HL-60/S4 (cell line): Measurements from ENCODE around the gene NBR1.
"Not testable (repeated sequence)": the region's sequence is repeated elsewhere in the genome, so short reads cannot be mapped to it uniquely, and the experiment has no call there.

ENCODE experiments used
- in situ Hi-C: fragments of 300-500 bp; cut with MboI; formaldehyde crosslinking; loops from 2 replicates; pipeline ENCODE4 v1.14.3; 2022; ENCODE audit warnings: low sequenced_read_pairs

The NBR1 gene

GRCh38 chr17:43211480-43212402, 40.7 kb downstream of the NBR1 start, which contains the start of gene TMEM106A:
TSS of gene TMEM106A (plus strand) at chr17:43211875. CDS start at chr17:43213042, 1,167 bp downstream.
- in situ Hi-C loops: loop anchor here (25.0 kb wide), 1 partner anchor 101 kb away; no protein-coding TSS in a partner anchor

- in situ Hi-C loops: loop anchor here (25.0 kb wide), 1 partner anchor 99 kb away; no protein-coding TSS in a partner anchor
Observed at GRCh38 chr17:43212641-43213490, 41.9 kb downstream of the NBR1 start.

- in situ Hi-C loops: loop anchor here (25.0 kb wide), 1 partner anchor 99 kb away; no protein-coding TSS in a partner anchor
Observed at GRCh38 chr17:43213545-43213944, 42.5 kb downstream of the NBR1 start.

GRCh38 chr17:43215341-43215740, 44.3 kb downstream of the NBR1 start:
- in situ Hi-C loops: loop anchor here (25.0 kb wide), 1 partner anchor 97 kb away; no protein-coding TSS in a partner anchor

GRCh38 chr17:43216369-43216761, 45.4 kb downstream of the NBR1 start:
- in situ Hi-C loops: loop anchor here (25.0 kb wide), 1 partner anchor 96 kb away; no protein-coding TSS in a partner anchor

- in situ Hi-C loops: loop anchor here (25.0 kb wide), 1 partner anchor 95 kb away; no protein-coding TSS in a partner anchor
Observed at GRCh38 chr17:43216762-43217613, 46.0 kb downstream of the NBR1 start.

- in situ Hi-C loops: loop anchor here (25.0 kb wide), 1 partner anchor 95 kb away; no protein-coding TSS in a partner anchor
Observed at GRCh38 chr17:43217614-43218087, 46.6 kb downstream of the NBR1 start.

- in situ Hi-C loops: loop anchor here (25.0 kb wide), 1 partner anchor 93 kb away; no protein-coding TSS in a partner anchor
Observed at GRCh38 chr17:43219001-43219400, 48.0 kb downstream of the NBR1 start.

- in situ Hi-C loops: loop anchor here (10.0 to 25.0 kb wide), 2 partner anchors 45 to 92 kb away; partner anchors contain the start of gene NBR1
Observed at GRCh38 chr17:43219746-43220380, 48.8 kb downstream of the NBR1 start.

GRCh38 chr17:43220511-43221125, 49.6 kb downstream of the NBR1 start:
- in situ Hi-C loops: loop anchor here (10.0 to 25.0 kb wide), 2 partner anchors 46 to 92 kb away; partner anchors contain the start of gene NBR1

GRCh38 chr17:43224146-43224705, 53.2 kb downstream of the NBR1 start:
- in situ Hi-C loops: loop anchor here (10.0 to 25.0 kb wide), 2 partner anchors 49 to 88 kb away; partner anchors contain the start of gene NBR1

GRCh38 chr17:43226393-43226792, 55.4 kb downstream of the NBR1 start:
- in situ Hi-C loops: loop anchor here (10.0 kb wide), 1 partner anchor 52 kb away; the partner anchor contains the start of gene NBR1

GRCh38 chr17:43228020-43228782, 57.2 kb downstream of the NBR1 start, which contains the start of gene CCDC200:
TSS of gene CCDC200 (minus strand) at chr17:43228623. CDS start at chr17:43228554, 69 bp downstream.
- in situ Hi-C loops: loop anchor here (10.0 kb wide), 1 partner anchor 53 kb away; the partner anchor contains the start of gene NBR1

GRCh38 chr17:43231205-43232020, 60.4 kb downstream of the NBR1 start:
- in situ Hi-C loops: not testable (repeated sequence)

- in situ Hi-C loops: not testable (repeated sequence)
Observed at GRCh38 chr17:43232021-43232699, 61.1 kb downstream of the NBR1 start.

GRCh38 chr17:43233263-43233662, 62.2 kb downstream of the NBR1 start:
- in situ Hi-C loops: not testable (repeated sequence)
